DOHH2 (cell line): Measurements from ENCODE around the gene KRTAP19-7.

Source experiments
- CTCF ChIP-seq: fragments of 200-600 bp; sonication (generic); IDR thresholded peaks from one replicate; pipeline ENCODE4 v1.5.1; 2014; ENCODE audit warnings: antibody characterized with exemption, mild to moderate bottlenecking, low read depth, low read length; ENCODE audit not compliant: poor library complexity, severe bottlenecking
- EZH2phosphoT487 ChIP-seq: fragments of 200-600 bp; sonication (generic); IDR thresholded peaks from 2 replicates; pipeline ENCODE4 v1.6.1; 2017; ENCODE audit warnings: borderline replicate concordance, mild to moderate bottlenecking, antibody characterized with exemption, low read length, moderate library complexity, mixed read lengths

GRCh38 chr21:30515681-30516080, 45.4 kb downstream of the KRTAP19-7 start:
- TF ChIP-seq CTCF (no peak), EZH2phosphoT487 (no peak)
